Adrenal gland (tissue), 5 donors: Measurements from ENCODE around the gene EIPR1.

ENCODE experiments used
- CTCF ChIP-seq, 6 experiments: fragments of 450-650 bp in 4 of 6; fragments of 200-600 bp in 2 of 6; sonication (generic) in 1 of 6; IDR thresholded peaks; 1 replicate in 5 of 6; 2 replicates in 1 of 6; pipeline versions ENCODE4 v1.5.1 to v1.8.0; 2016 to 2021; ENCODE audit warnings: antibody characterized with exemption in 6 of 6, mild to moderate bottlenecking in 2 of 6, moderate library complexity in 1 of 6
- POLR2A ChIP-seq, 2 donors: fragments of 450-650 bp; IDR thresholded peaks; one replicate each; pipeline ENCODE4 v1.6.1; 2017; ENCODE audit warnings: antibody characterized with exemption in 2 of 2, mild to moderate bottlenecking in 2 of 2, moderate library complexity in 1 of 2
- donor health status: DM: no; HTN: no; CAD: no.

GRCh38 chr2:3154700-3155099, 222.9 kb downstream of the EIPR1 start:
- no peak for TF ChIP-seq CTCF (IDR thresholded peaks at IDR 0.05)
- no peak for TF ChIP-seq POLR2A (IDR thresholded peaks at IDR 0.05)
